ENCODE results near the gene CD7. TPM values are rescaled to one million over a fixed set of nuclear protein-coding genes. Genes with fewer than 3 reads are reported as not detected.

The CD7 gene
- polyA plus RNA-seq, 3 donors, result 0.38 to 3.6 (median 0.42) TPM

GRCh38 chr17:82319619-82320062, 2.2 kb upstream of the CD7 start:
- DNase-seq, result no peak
- H3K27ac ChIP-seq (ENCODE audit: low read depth in 1 of 2, low read length in 2 of 2), result no peak overlapping the region
- peaks cover 16 to 44% (median 26%) of the 10 kb centered on the region in 3 donors for H3K27me3 Mint-ChIP-seq (ENCODE audit: low read depth in 3 of 3)
- peaks cover 20% of the 10 kb centered on the region for H3K4me1 Mint-ChIP-seq
- H2AFZ ChIP-seq (ENCODE audit: insufficient read depth, low read depth, low read length, poor library complexity, severe bottlenecking), result no peak overlapping the region
- H3K27me3 ChIP-seq (ENCODE audit: control insufficient read depth in 2 of 2, insufficient read depth in 2 of 2, low read length in 2 of 2), result peaks cover 0 to 20% of the 10 kb centered on the region in 2 donors
- peaks cover 17 to 24% of the 10 kb centered on the region in 2 donors for H3K36me3 Mint-ChIP-seq
- peaks cover 71% of the 10 kb centered on the region for H4K20me1 ChIP-seq (ENCODE audit: insufficient read depth, low read length)
- H3K4me2 ChIP-seq (replicated peaks; ENCODE audit: extremely low read depth, low read length, poor library complexity, severe bottlenecking), result no peak overlapping the region
- intact Hi-C loops (cut with micrococcal nuclease), result loop anchor here (2.0 to 10.0 kb wide), 4 partner anchors 75 to 295 kb away; partner anchors contain the start of genes CENPX (in 1 of the 2) and LRRC45 (in 1 of the 2)
- H3K4me1 ChIP-seq (ENCODE audit: control insufficient read depth in 1 of 2, insufficient read depth in 2 of 2, low read length in 2 of 2), result peaks cover 18 to 26% of the 10 kb centered on the region in 2 donors
- H3K4me3 ChIP-seq (replicated peaks in 1 of 3; ENCODE audit: low read depth in 2 of 3, low read length in 3 of 3), result no peak overlapping the region
- peaks cover 0 to 15% of the 10 kb centered on the region in 2 donors for H3K9me3 ChIP-seq (replicated peaks in 1 of 2; ENCODE audit: control insufficient read depth in 1 of 2, insufficient read depth in 1 of 2, low read length in 2 of 2)
- 98% methylated on average over 29 of the region's 35 CpGs for WGBS (ENCODE audit: insufficient coverage)
- peaks cover 0 to 5% (median 3%) of the 10 kb centered on the region in 7 donors for H3K9me3 Mint-ChIP-seq
- no peak overlapping the region for H3K27ac Mint-ChIP-seq
- no peak overlapping the region for H3K4me3 Mint-ChIP-seq
- H3K79me2 ChIP-seq (ENCODE audit: insufficient read depth, low read length), result no peaks in the 10 kb centered on the region
- H3K9ac ChIP-seq (ENCODE audit: insufficient read depth, low read length, poor library complexity, severe bottlenecking), result no peak overlapping the region
- peaks cover 2 to 9% of the 10 kb centered on the region in 2 donors for H3K36me3 ChIP-seq (replicated peaks in 1 of 2; ENCODE audit: control insufficient read depth in 1 of 2, insufficient read depth in 2 of 2, low read length in 2 of 2)
- TF ChIP-seq CTCF (IDR thresholded peaks at IDR 0.05), result no peak

- Mint-ChIP-seq H3K27me3 (ENCODE audit: low read depth in 3 of 3) (peaks cover 18 to 50% (median 29%) of the 10 kb centered on the region in 3 donors), H3K4me1 (peaks cover 26% of the 10 kb centered on the region), H3K27ac (no peak overlapping the region), H3K9me3 (peaks cover 0 to 5% (median 3%) of the 10 kb centered on the region in 7 donors), H3K36me3 (peaks cover 14 to 19% of the 10 kb centered on the region in 2 donors), H3K4me3 (no peak overlapping the region)
- H3K27ac ChIP-seq (ENCODE audit: low read depth in 1 of 2, low read length in 2 of 2), result no peak overlapping the region
- no peak overlapping the region for H2AFZ ChIP-seq (ENCODE audit: insufficient read depth, low read depth, low read length, poor library complexity, severe bottlenecking)
- H3K4me3 ChIP-seq (replicated peaks in 1 of 3; ENCODE audit: low read depth in 2 of 3, low read length in 3 of 3), result no peak overlapping the region
- H3K4me1 ChIP-seq (ENCODE audit: control insufficient read depth in 1 of 2, insufficient read depth in 2 of 2, low read length in 2 of 2), result peaks cover 23 to 33% of the 10 kb centered on the region in 2 donors
- peaks cover 0 to 15% of the 10 kb centered on the region in 2 donors for H3K9me3 ChIP-seq (replicated peaks in 1 of 2; ENCODE audit: control insufficient read depth in 1 of 2, insufficient read depth in 1 of 2, low read length in 2 of 2)
- intact Hi-C loops (cut with micrococcal nuclease), result no loop called here
- no peak for DNase-seq
- peaks cover 65% of the 10 kb centered on the region for H4K20me1 ChIP-seq (ENCODE audit: insufficient read depth, low read length)
- H3K36me3 ChIP-seq (replicated peaks in 1 of 2; ENCODE audit: control insufficient read depth in 1 of 2, insufficient read depth in 2 of 2, low read length in 2 of 2), result peaks cover 0 to 7% of the 10 kb centered on the region in 2 donors
- H3K79me2 ChIP-seq (ENCODE audit: insufficient read depth, low read length), result no peaks in the 10 kb centered on the region
- WGBS (ENCODE audit: insufficient coverage), result 97% methylated on average over 74 of the region's 76 CpGs
- H3K4me2 ChIP-seq (replicated peaks; ENCODE audit: extremely low read depth, low read length, poor library complexity, severe bottlenecking), result no peak overlapping the region
- peaks cover 0 to 20% of the 10 kb centered on the region in 2 donors for H3K27me3 ChIP-seq (ENCODE audit: control insufficient read depth in 2 of 2, insufficient read depth in 2 of 2, low read length in 2 of 2)
- no peak overlapping the region for H3K9ac ChIP-seq (ENCODE audit: insufficient read depth, low read length, poor library complexity, severe bottlenecking)
- TF ChIP-seq CTCF (IDR thresholded peaks at IDR 0.05), result no peak
These were observed 1.6 kb upstream of the CD7 start for GRCh38 chr17:82318772-82319606.

Data from CD14-positive monocyte (primary cell).